HCT116 (cell line): ENCODE results near the gene NAA16.

Experiments
- EZH2 ChIP-seq: fragments of 200-600 bp; sonication (generic); IDR thresholded peaks from 2 replicates; pipeline ENCODE4 v1.6.1; 2017; ENCODE audit warnings: antibody characterized with exemption, mixed run types
- POLR2A ChIP-seq: IDR thresholded peaks from 2 replicates; pipeline ENCODE4 v1.7.0; 2011; ENCODE audit warnings: borderline replicate concordance; ENCODE audit not compliant: insufficient read depth, insufficient read length; ENCODE audit errors: extremely low read depth
- POLR2AphosphoS5 ChIP-seq: IDR thresholded peaks from 2 replicates; pipeline ENCODE4 v1.6.1; 2011; ENCODE audit warnings: mild to moderate bottlenecking, low read depth, low read length, moderate library complexity
- RAD21 ChIP-seq: IDR thresholded peaks from 2 replicates; pipeline ENCODE4 v1.6.1; 2012; ENCODE audit warnings: low read depth, mild to moderate bottlenecking
- YY1 ChIP-seq: IDR thresholded peaks from 2 replicates; pipeline ENCODE4 v1.6.1; 2011; ENCODE audit warnings: low read length, low read depth, moderate library complexity, mild to moderate bottlenecking; ENCODE audit not compliant: insufficient replicate concordance; ENCODE audit errors: extremely low read depth
- TF ChIP-seq, protein P1 (sequence below), 3 experiments: fragments of 200-600 bp in 1 of 3; sonication (generic) in 1 of 3; IDR thresholded peaks in 2 of 3; conservative IDR thresholded peaks in 1 of 3; 2 replicates each; pipeline ENCODE4 v1.5.1; 2012 to 2017; ENCODE audit warnings: low read depth in 2 of 3, low read length in 2 of 3, antibody characterized with exemption in 1 of 3, borderline replicate concordance in 1 of 3, control low read depth in 1 of 3, mild to moderate bottlenecking in 1 of 3, mixed read lengths in 1 of 3, mixed run types in 1 of 3, moderate library complexity in 1 of 3; ENCODE audit not compliant: insufficient read depth in 1 of 3
- TF ChIP-seq, protein P2 (sequence below): IDR thresholded peaks from 2 replicates; pipeline ENCODE4 v1.6.1; 2012

DNA sequence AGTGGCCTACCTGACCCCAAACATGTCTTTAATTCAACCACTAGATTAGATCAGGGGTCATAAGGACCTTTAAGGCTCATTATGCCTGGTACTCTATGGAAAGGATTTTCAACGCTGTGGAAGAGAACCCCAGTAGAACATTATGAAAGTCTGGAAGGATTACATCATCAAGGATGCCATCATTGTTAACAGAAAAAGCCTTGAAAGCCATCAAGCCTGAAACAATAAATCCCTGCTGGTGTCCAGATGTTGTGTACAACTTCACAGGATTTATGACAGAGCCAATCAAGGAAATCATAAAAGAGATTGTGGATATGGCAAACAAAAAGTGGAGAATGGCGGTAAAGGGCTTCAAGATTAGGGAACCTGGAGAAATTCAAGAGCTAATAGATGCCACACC is 59.7 kb downstream of the NAA16 start:
- TF ChIP-seq POLR2A = no peak
- TF ChIP-seq EZH2 = no peak
- TF ChIP-seq, protein P1, sequence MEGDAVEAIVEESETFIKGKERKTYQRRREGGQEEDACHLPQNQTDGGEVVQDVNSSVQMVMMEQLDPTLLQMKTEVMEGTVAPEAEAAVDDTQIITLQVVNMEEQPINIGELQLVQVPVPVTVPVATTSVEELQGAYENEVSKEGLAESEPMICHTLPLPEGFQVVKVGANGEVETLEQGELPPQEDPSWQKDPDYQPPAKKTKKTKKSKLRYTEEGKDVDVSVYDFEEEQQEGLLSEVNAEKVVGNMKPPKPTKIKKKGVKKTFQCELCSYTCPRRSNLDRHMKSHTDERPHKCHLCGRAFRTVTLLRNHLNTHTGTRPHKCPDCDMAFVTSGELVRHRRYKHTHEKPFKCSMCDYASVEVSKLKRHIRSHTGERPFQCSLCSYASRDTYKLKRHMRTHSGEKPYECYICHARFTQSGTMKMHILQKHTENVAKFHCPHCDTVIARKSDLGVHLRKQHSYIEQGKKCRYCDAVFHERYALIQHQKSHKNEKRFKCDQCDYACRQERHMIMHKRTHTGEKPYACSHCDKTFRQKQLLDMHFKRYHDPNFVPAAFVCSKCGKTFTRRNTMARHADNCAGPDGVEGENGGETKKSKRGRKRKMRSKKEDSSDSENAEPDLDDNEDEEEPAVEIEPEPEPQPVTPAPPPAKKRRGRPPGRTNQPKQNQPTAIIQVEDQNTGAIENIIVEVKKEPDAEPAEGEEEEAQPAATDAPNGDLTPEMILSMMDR (IDR thresholded peaks at IDR 0.05 in 2 of 3, conservative IDR thresholded peaks at IDR 0.05 in 1 of 3; ENCODE audit: borderline replicate concordance in 1 of 3, insufficient read depth in 1 of 3, low read depth in 2 of 3, low read length in 2 of 3) = no peak
- TF ChIP-seq POLR2AphosphoS5 = no peak
- TF ChIP-seq YY1 = no peak
- TF ChIP-seq, protein P2, sequence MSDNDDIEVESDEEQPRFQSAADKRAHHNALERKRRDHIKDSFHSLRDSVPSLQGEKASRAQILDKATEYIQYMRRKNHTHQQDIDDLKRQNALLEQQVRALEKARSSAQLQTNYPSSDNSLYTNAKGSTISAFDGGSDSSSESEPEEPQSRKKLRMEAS = no peak
- no peak for TF ChIP-seq RAD21
